Dedifferentiated amniotic fluid mesenchymal stem cell (primary cell): ENCODE data around the gene RFTN1.
A peak's percentile ranks its signal among the peaks of the same experiment; 100 is the strongest.

Source experiments
- DNase-seq: peaks from one replicate; pipeline ENCODE4 v3.0.0-alpha.2; 2016; ENCODE audit errors: extremely low spot score

Gene RFTN1

DNA sequence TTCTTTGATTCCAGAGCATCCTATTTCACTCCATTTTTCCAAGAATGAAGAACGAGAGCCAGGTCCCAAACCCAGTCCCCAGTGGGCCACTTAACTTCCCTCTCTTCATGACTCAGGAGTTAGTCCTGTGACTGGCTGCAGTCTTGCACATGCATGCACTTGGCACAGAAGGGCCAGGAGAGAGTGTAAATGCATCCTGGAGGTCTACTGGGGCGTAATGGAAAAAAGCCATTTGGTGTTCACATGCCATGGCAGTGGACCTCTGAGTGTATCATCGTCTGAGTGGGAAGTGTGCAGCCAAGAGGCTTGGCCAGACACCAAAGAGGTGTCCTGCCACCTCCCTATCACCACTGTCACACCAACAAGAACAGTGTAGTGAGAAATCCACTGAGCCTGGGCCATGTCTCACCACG, 15.1 kb upstream of the RFTN1 start:
- no peak for DNase-seq

DNA sequence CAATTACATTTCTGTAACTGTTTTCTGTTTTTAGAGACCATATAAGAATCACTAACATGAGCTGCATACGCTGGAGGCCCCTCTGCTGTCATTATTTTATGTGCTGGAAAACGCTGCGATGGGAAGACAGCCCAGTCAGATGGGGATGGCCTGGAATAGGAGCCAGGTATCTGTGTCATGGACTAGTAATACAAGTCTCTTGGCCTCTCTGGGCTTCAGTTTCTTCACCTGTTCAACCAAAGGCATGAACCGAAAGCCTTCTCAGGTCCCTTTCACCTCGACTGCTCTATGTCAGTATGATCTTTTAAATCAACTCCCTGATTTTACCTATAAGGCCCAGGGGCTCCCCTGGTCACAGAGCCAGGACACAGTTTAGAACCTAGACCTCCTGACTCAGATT, 14.6 kb upstream of the RFTN1 start:
- no peak for DNase-seq

DNA sequence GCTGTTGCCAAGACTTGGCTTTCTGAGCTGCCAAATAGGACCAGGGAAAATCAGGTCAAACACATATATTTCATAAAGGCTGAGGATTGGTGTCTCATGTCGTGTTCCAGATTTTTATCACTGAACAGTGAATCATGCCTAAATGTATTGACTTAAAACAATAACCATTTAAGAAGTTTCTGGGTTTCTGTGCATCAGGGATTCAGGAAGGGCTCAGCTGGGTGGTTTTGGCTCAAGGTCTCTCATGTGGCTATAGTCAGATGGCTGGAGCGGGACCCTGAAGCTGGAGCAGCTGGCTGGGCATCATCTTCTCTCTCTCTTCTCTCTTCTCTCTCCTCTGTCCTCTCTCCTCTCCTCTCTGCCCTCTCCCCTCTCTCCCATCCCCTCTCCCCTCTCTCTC, 10.7 kb upstream of the RFTN1 start:
- DNase-seq, result no peak

DNA sequence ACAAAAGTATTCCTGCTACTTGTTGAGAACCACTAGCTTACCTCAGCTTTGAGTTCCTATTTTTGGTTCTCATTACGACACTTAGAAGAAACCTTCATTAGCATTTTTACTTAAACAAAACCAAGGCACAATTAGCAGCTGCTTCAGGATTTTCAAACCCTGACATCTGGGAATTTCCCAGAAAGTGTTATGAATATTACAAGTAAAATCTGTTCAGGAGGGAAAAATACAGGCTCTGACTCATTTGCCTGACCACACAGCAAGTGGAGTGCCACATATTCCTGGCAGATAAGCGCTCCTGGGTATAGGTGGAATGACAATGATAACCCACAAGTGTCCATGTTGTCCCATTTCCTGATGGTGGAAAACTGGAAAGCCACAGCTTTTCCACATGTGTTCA, 10.3 kb upstream of the RFTN1 start:
- no peak for DNase-seq

DNA sequence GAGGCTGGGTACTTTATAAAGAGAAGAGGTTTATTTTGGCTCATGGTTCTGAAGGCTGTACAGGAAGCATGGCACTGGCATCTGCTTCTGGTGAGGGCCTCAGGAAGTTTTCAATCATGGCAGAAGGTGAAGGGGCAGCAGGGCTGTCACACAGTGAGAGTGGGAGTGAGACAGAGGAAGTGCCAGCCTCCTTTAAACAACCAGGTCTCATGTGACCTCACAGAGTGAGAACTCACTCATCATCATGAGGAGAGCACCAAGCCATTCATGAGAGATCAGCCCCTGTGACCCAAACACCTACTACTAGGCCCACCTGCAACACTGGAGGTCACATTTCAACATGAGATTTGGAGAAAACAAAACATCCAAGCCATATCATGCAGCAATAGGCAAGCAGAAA, 9.3 kb upstream of the RFTN1 start:
- no peak for DNase-seq

DNA sequence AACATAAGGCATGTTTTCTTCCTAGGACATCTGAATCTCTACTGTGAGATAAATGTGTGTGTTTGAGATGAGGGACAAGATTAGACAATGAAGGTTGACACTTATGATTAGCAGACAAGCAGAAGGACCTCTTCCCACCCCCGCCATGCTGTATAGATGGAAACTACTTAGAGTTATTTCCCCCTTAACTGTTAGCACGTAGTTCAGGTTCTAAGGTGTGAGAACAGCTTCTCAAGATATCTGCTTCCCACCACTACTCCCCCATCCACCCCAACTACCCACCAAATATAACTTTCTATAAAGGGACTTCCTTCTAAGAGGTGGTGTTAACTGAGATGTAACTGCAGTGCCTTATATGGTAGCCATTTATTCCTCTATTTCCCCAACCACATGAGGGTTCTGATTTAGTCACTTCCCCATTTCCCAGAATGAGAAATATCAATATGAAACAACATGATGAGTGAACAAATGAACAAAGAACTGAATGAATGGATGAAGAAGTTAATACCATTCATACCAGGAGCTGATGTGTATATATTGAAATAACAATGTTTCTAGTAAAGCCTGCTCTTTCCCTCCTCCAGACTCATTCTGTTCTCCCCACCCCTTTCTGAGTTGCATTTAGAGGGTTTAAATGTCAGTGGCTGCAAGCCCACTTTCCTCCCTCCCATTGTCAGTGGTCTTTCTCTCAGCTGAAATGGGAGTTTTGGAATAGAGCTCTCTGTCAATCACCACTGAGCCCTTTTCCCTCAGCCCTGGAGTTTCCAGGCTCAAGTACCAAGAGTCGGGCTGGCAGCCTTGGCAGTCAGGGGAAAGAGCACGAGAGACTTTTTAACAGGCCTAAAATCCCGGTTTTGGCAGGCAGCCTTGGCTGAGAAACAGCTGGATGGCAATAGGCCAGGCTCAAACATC, 7.7 kb upstream of the RFTN1 start:
- no peak for DNase-seq

DNA sequence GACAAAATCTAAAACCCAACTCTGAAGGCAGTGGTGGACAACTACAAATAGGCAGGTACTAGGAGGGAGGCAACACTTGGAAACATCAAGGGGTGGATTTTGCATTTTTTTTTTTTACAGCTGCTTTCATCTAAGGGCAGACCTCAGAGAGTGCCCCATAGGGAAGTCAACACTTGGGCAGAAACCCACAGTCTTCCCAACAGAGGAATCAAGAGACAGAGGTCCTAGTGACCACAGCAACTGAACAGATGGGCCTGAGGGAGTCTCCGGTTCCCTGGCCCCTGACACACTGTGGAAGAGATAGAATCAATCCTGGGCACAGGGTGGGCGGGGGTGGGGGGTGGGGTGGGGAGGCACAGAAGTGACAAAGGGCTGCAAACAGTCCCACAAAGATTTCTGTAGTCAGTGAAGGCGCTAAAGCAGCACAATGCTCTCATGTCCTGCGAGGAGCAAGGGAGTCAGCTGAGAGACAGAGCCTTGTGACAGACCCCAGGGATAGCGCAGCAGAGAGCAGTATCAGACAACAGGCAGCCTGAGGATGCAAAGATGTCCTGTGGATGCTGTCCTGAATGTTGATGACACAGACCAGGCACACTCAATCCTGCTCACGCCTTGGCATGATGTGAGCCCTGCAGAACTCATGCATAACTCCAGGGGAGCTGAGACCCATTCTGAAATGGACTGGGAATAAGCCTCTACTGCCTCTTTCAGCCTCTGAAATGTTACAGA, 6.9 kb upstream of the RFTN1 start:
- DNase-seq, result no peak

DNA sequence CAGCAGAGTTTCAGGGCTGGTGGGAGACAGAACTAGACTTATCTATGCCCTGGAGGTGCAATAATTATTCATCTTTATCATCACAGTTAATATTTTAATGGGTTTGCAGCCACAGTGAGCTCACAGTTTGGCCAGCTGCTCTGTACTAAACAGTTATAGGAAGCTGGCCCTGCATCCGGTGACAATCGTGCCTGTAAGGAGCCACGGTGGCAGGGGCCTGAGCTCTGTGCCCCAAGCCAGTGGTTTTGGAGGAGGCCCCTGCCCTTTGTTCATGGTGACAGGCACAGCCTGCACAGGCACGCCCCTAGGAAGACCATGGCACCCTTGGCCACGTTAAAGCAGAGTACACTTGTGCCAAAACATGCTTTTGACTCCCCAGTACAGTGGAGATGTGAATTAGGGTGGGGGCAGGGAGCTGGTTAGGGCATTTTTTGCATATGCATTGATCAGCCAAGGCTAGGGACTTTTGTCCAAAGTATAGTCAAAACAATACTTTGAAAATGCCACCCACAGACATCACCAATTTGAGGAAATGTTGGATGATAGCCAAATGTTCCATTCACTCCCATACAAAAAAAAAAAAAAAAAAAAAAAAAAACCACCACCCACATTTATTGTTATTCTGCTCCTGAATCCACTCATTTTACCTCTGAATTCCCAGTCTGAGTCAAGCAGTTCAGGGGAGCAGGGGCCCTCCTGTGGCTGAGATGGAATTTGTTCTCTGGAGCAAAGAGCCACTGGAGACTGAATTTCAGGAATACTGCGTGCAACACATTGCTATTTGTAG, 3.4 kb upstream of the RFTN1 start:
- DNase-seq, result peak; percentile 52

DNA sequence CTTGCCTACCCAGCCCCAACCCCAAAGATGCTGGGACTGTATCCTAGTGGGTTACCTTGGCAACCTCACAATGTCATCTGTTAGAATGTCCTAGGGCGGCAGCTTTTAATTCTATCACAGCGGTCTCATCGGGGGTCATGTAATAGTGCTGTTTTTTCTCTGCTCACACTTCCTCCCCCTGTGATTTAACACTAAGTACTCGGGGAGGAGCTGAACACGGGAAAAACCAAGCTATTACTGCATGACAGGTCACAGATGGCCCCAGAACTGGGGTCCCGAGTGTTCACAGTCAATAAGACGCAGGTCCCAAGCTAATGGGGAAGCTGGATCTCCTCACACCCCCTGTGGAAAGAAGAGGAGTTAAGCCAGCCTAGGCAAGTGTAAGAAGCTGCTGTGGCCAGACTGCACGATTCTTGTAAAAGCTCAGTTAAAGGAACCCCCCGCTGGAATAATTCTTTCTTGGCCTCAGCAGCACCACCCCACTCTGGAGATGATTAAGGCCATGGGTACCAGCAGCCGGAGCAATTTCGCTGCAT, 2.5 kb upstream of the RFTN1 start:
- no peak for DNase-seq

DNA sequence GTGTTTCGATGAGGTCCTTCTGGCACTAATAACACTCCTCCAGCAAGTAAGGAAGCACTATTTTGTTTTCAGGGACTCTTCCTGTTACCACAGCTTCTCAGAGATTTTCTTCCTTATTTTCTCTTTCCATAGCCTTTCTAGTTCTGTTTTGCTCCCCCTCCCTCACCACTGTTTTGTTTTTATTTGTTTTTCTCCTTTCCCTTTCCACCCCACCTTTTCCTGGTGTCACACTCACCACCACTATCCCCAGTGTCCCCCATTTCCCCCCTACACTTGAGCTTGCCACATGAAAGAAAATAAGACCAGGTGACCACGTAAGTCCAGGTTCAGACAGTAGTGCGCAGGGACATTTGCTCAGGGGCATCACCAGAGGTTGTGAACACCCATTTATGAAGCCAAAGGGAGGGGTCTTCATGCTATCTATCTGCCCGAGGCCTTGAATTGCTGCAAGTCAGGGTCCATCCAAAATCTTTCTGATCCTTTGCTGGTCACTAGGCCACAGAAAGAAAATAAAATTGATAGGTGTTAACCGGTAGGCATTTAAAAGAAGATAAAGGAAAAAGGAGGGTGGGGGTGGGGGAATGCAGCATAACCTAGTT, 1.4 kb upstream of the RFTN1 start:
- DNase-seq, result no peak

DNA sequence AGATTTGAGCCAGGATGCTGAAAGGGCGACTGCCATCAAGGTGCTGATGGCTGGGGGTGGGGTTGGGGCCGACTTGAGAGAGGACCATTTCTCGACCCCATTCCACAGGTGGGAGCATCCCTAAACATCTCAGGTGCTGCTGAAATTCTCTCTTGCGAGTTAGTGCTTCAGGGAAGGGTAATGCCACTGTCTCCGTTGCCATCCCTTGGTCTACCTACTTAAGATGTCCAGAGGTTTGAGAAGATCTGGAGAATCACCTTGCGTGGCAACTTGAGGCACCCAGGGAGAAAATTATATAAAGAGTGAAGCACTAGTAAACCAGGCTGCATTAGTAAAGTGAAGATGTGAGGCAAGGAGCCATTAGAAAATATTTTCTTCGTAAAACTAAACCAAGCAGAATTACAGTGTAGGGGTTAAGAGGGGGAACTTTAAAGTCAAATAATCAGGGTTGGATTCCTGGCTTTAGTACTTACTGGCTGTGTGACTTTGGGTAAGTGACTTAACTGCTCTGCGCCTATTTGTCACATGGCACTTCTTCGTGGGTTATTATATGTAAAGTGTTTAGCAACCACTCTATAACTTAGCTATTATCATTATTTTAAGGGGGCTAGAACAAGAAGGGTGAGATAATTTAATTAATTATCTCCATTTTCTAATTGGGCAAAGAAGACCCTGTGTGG, 662 bp upstream of the RFTN1 start:
- no peak for DNase-seq

DNA sequence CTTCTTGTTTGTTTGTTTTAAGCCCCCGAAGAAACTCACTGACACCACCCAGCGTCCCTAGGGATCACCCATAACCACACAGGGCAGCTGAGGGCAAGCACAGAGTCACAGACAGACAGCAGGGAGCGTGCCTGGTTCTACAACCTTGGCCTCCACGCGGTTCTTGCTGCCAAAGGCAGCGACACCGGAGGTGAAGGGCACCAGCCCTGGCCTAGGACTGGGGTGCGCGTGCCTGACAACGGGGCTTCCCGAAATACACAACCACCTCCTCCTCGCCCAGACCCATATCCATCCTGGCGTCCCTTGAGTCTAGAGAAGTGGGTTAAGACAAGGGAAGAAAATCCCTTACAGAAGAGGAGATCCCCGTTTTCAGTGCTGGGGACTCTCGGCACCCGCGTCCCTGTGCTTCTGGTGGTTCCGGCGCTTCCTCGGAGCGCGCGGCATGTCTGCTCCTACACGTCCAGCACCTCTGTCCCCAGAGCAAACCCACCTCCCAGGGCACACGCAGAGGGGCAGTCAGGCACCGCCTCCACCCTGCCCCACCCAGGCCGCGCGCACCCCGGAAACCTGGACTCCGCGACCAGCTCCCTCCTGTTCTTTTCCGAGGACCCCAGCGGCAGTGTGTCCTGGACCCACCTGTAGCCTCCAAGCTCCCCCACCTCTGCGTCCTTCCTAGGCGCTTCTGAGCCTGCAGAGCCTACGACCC, 911 bp downstream of the RFTN1 start:
- no peak for DNase-seq

DNA sequence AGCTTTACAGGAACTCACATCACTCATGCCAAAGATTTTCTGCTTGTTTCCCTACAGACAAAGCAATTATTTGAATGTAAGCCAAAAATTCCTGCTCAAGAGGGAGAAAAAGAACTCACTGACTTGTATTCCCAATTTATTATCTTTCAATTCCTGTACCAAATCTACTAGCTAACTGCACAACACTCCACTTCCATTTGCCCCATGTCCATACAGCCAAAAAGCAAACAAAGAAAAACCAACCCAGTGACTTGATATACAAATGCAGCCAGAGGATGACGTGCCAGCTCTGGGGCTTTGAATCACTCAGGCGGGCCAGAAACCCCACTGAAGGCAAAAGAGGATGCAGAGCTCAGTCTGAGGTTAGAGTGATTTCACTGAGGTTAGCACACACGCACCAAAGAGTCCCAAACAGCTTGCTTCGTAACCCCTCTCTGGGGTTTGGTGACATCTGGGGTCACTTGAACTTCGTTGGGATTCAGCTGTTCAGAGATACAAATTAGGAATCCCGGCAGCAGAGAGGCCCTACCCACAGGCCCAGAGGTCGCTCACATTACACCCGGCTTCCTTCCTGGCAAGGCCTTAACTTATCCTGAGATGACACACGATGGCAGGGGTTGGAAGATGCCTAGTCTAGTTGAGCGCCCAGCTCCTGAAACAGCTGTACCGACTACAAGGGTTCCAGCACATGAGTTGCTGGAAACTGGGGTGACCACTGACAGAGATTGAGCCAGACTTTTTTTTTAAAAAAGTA, 1.6 kb downstream of the RFTN1 start:
- DNase-seq, result no peak

DNA sequence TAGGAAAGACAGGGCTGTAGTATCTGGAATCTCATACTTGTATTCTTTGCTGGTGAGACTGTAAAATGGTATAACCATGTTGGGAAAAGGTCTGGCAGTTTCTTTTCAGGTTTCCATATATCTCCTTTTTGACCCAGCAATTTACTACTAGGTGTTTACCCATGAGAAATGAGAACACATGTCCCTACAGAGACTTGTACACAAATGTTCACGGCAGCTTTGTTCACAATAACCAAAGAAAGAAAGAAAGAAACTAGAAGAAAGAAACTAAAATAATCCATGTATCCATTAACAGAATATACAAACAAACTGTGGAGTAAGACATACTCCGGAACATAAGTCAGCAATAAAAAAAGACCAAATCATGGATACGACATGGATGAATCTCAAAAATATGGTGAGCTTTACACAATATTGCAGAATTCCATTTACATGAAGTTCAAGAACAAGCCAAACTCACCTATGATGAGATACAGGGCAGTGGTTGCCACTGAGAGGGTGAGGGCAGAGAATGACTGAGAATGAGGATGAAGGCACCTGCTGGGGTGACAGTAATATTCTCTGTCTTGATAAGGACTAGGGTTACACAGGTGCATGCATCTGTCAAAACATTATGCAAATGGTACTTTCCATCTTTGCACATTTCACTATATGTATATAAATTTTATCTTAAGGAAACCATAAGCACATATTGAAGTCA, 2.7 kb downstream of the RFTN1 start:
- no peak for DNase-seq

DNA sequence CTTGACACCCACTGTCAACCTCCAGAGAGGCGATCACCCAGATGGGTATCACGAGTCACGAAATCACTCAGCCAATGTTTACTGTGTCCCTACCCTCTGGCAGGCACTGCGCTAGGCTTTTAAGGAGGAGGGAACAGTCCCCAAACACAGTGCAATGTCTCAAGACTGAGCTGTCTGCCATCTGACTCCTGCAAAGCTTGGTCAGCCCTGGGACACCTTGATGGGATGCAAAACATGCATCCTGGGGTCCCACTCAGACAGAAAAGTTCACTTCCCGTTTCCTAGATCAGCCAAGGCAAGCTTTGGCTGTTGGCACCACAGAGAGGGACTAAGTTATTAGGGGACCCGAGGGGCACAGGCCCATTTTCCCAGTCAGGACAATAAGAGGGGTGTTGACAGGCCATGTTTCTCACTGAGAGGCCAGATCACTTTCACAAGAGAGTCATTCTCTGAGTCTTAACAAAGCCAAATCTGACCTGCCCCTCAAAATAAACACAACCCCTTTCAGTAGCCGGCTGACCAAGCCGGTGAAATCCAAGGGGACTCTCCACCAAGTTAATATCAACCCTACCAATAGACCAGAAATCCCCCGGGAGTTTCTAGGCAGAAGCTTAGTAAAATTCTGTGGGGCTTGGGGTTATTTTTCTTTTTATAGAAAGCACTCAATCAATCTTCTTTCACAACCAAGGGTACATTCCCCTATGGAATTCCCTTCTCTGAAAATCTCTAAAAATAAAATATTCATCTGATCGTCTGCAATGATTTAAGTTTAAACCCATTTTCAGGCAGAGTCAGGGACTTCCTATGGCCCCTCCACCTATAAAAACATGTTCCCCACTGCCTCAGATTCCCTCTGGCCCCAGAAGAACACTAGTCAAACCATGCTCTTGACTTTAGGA, 3.5 kb downstream of the RFTN1 start:
- no peak for DNase-seq

DNA sequence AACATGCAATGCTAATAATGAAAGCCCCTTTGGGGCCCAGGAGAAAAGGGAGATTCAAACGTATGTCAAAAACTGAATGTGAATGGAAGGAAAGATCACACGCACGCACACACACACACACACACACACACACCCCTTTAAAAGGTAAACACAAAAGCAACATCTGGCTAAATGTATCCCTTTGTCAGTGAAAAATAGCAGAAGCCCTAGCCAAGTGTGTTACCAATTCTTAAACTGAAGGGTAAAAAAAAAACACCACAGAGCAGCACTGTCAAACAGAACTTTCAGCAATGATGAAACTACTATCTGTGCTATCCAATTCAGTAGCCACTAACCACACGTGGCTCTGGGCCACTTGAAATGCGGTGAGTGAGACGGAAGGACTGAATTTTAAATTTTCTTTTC, 4.9 kb downstream of the RFTN1 start:
- DNase-seq, result no peak

DNA sequence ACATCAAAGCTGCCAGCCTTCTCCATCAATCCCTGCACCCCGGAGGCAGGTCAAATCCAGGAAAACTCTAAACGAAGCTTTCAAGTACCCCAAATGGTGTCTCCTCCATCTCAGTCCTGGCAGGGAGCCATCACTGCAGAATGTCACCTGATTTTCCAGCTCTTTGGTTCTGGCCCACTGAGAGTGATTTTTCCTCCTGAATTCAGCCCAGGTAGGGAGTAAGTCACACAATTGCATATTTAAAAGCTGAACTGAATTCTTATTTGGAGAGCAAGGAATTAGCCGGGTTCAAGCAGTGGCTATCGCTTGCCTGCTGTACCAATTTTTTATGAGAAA, 5.3 kb downstream of the RFTN1 start:
- DNase-seq, result no peak

DNA sequence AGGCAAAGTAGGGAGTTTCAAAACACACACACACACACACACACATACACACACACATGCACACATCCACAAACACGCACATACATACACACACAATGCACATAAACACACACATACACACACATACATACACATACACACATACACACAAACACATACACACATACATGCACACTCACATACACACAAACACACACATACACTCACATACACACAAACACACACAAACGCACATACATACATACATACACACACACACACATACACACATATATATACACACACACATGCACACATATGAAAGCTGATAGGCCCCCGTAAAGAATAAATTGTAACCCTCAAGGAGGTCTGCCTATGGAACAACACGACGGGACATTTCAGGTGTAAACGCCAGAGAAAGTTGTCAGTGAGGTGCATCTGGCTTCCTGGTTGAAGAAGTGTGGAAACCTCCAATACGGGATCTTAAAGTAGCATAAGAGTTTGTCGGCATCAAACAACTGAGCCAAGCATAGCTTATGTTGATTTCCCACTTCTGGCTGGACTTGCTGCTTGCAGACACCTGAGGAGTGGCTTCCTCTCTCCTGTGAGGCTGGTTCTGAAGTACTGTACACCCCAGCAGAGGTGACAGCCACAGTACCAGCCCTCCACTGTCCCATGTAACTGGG, 5.8 kb downstream of the RFTN1 start:
- no peak for DNase-seq
